H1 (cell line): ENCODE data around the gene FNDC10. TPM values are rescaled to one million over a fixed set of nuclear protein-coding genes. Genes with fewer than 3 reads are reported as not detected.

Experiments
- CREB1 ChIP-seq: IDR thresholded peaks from 2 replicates; pipeline ENCODE4 v1.6.1; 2012; ENCODE audit warnings: inconsistent platforms
- MAX ChIP-seq: IDR thresholded peaks from 2 replicates; pipeline ENCODE4 v1.6.1; 2012; ENCODE audit warnings: inconsistent platforms
- POLR2AphosphoS5 ChIP-seq: IDR thresholded peaks from 2 replicates; pipeline ENCODE4 v1.6.1; 2011; ENCODE audit warnings: low read depth, low read length
- POU5F1 ChIP-seq: IDR thresholded peaks from 2 replicates; pipeline ENCODE4 v1.6.1; 2011; ENCODE audit warnings: low read depth, mild to moderate bottlenecking, low read length, moderate library complexity
- RAD21 ChIP-seq, 2 experiments: IDR thresholded peaks in 1 of 2; conservative IDR thresholded peaks in 1 of 2; 2 replicates each; pipeline ENCODE4 v1.6.1; 2011; ENCODE audit warnings: low read depth in 2 of 2, low read length in 2 of 2, improper control_type of control experiment in 1 of 2, inconsistent platforms in 1 of 2, mild to moderate bottlenecking in 1 of 2, moderate library complexity in 1 of 2
- RBBP5 ChIP-seq: IDR thresholded peaks from 2 replicates; pipeline ENCODE4 v1.7.1; 2012; ENCODE audit warnings: low read depth, mild to moderate bottlenecking, inconsistent platforms, low read length, moderate library complexity, borderline replicate concordance
- RNF2 ChIP-seq: fragments of 200-900, 300-1000 bp; sonication (generic); IDR thresholded peaks from 2 replicates; pipeline ENCODE4 v1.7.1; 2016; ENCODE audit warnings: borderline replicate concordance, low read depth, mild to moderate bottlenecking, antibody characterized with exemption, low read length; ENCODE audit not compliant: poor library complexity, severe bottlenecking; ENCODE audit errors: missing control alignments
- SP2 ChIP-seq: IDR thresholded peaks from 2 replicates; pipeline ENCODE4 v1.6.1; 2012; ENCODE audit warnings: mild to moderate bottlenecking, low read length, inconsistent platforms
- polyA plus RNA-seq, 7 experiments: library from polyadenylated mRNA; depleted of rRNA in 3 of 7; stranded (reverse) in 5 of 7; unstranded in 2 of 7; fragments of >200 nt in 5 of 7; fragments of 200-250 nt in 2 of 7; gene quantifications; 1 replicate in 5 of 7; 2 replicates in 1 of 7; 4 replicates in 1 of 7; pipeline versions ENCODE4 v1.2.1 to v1.2.3, GENCODE V29; 2011 to 2013; ENCODE audit warnings: missing spikeins in 2 of 7, mixed read lengths in 2 of 7
- total RNA-seq: library from RNA; stranded (reverse); fragmentation: NEBNext Ultra II Directional; extraction: Animal tissue kit (Norgen Biotek cat#: 25700); gene quantifications from 2 replicates; pipeline ENCODE4 v1.2.1, GENCODE V29; 2021

The FNDC10 gene
- total and polyA plus RNA-seq, 2 of the 8 experiments (the other 6 are each of a cell fraction or from before 2014, with no cell fraction given) = 19.0 to 21.8 TPM

GRCh38 chr1:1551524-1552262 is 48.2 kb downstream of the FNDC10 start (continued):
- no peak for TF ChIP-seq RAD21 (IDR thresholded peaks at IDR 0.05 in 1 of 2, conservative IDR thresholded peaks at IDR 0.05 in 1 of 2; ENCODE audit: low read depth in 2 of 2, low read length in 2 of 2)
- TF ChIP-seq POU5F1 = no peak
- no peak for TF ChIP-seq SP2
- no peak for TF ChIP-seq MAX
- no peak for TF ChIP-seq CREB1
- TF ChIP-seq RNF2 = no peak
- TF ChIP-seq RBBP5 = no peak
- TF ChIP-seq POLR2AphosphoS5 = no peak
